ENCODE measurements around the gene UNC5B. TPM values are rescaled to one million over a fixed set of nuclear protein-coding genes. Genes with fewer than 3 reads are reported as not detected.

Gene UNC5B
- total and polyA plus RNA-seq, 12 donors = 2.0 to 27.0 (median 8.8) TPM

- no peak for DNase-seq
- WGBS, 4 donors = 82 to 90% (median 86%) methylated on average over 13 to 14 of the region's 14 CpGs
- TF ChIP-seq POLR2A (IDR thresholded peaks at IDR 0.05) (no peak), CTCF (IDR thresholded peaks at IDR 0.05) (no peak)
- Histone ChIP-seq H3K27ac (no peak overlapping the region), H3K36me3 (replicated peaks in 1 of 2) (peaks cover 0 to 26% of the 10 kb centered on the region in 2 donors), H3K4me1 (replicated peaks in 1 of 2) (no peaks in the 10 kb centered on the region), H3K4me3 (no peak overlapping the region), H3K27me3 (no peaks in the 10 kb centered on the region), H3K9me3 (replicated peaks in 1 of 3) (no peaks in the 10 kb centered on the region)
- intact Hi-C loops (cut with DNase I) = no loop called here
Observed at GRCh38 chr10:71287456-71287855, 75.1 kb downstream of the UNC5B start.

- Histone ChIP-seq H3K9me3 (replicated peaks in 1 of 3) (no peaks in the 10 kb centered on the region), H3K36me3 (replicated peaks in 1 of 2) (peaks cover 0 to 31% of the 10 kb centered on the region in 2 donors), H3K27ac (no peak overlapping the region), H3K4me3 (no peak overlapping the region), H3K27me3 (no peaks in the 10 kb centered on the region), H3K4me1 (replicated peaks in 1 of 2) (no peaks in the 10 kb centered on the region)
- 76 to 87% (median 84%) methylated on average over 7 to 15 of the region's 15 CpGs for WGBS, 4 donors
- DNase-seq = no peak
- TF ChIP-seq POLR2A (IDR thresholded peaks at IDR 0.05) (no peak), CTCF (IDR thresholded peaks at IDR 0.05) (no peak)
- intact Hi-C loops (cut with DNase I) = no loop called here
Observed at GRCh38 chr10:71288461-71288860, 76.1 kb downstream of the UNC5B start.

- intact Hi-C loops (cut with DNase I) = no loop called here
- Histone ChIP-seq H3K4me1 (replicated peaks in 1 of 2) (no peaks in the 10 kb centered on the region), H3K36me3 (replicated peaks in 1 of 2) (peaks cover 0 to 40% of the 10 kb centered on the region in 2 donors), H3K27ac (no peak overlapping the region), H3K4me3 (no peak overlapping the region), H3K27me3 (no peaks in the 10 kb centered on the region), H3K9me3 (replicated peaks in 1 of 3) (no peaks in the 10 kb centered on the region)
- WGBS, 4 donors = 69 to 78% (median 74%) methylated on average over 11 to 12 of the region's 12 CpGs
- TF ChIP-seq CTCF (IDR thresholded peaks at IDR 0.05) (no peak), POLR2A (IDR thresholded peaks at IDR 0.05) (no peak)
- no peak for DNase-seq
Observed at GRCh38 chr10:71289421-71290130, 77.2 kb downstream of the UNC5B start.

GRCh38 chr10:71290331-71290730, 78.0 kb downstream of the UNC5B start:
- TF ChIP-seq POLR2A (IDR thresholded peaks at IDR 0.05) (no peak), CTCF (IDR thresholded peaks at IDR 0.05) (no peak)
- Histone ChIP-seq H3K4me3 (no peak overlapping the region), H3K27me3 (no peaks in the 10 kb centered on the region), H3K9me3 (replicated peaks in 1 of 3) (no peaks in the 10 kb centered on the region), H3K4me1 (replicated peaks in 1 of 2) (no peaks in the 10 kb centered on the region), H3K36me3 (replicated peaks in 1 of 2) (peaks cover 0 to 41% of the 10 kb centered on the region in 2 donors), H3K27ac (no peak overlapping the region)
- intact Hi-C loops (cut with DNase I) = no loop called here
- DNase-seq = no peak
- WGBS, 4 donors = 73 to 96% (median 80%) methylated on average over 2 to 3 of the region's 3 CpGs
